Measurements from ENCODE around the gene JAK2.
"Not testable (repeated sequence)": the region's sequence is repeated elsewhere in the genome, so short reads cannot be mapped to it uniquely, and the experiment has no call there.

JAK2 gene

DNA sequence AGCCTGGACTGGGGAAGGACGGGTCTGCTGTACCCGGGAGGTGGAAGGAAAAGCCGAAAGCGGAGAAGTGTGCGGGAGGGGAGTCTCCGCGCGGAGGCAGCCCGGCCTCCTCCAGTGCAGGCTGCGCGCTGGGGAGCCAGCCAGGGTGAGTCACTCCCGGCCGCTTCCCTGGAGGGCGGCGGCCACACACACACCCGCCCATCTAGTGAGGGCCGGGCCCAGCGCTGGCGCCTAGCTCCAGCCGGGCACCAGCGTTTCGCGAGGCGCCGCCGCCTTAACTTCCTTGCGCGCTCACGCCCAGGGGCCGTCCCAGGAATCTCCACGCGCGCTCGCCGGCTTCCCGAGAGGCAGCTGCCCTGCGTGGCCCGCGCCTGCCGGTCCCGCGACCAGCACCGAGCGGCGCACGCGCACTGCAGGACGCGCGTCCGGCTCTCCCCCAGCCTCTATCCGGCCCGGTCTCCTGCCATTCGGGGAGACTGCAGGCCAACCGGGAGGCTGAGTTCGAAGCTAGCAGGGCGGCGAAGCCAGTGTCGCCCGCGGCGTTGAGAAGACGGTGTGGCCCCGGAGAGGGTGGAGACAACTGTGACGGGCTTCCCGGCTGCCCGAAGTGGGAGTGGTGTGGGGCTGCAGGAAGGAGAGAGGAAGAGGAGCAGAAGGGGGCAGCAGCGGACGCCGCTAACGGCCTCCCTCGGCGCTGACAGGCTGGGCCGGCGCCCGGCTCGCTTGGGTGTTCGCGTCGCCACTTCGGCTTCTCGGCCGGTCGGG lies at the start of gene JAK2:
JAK2 (plus strand) TSS at position 652 of the 765 bp plus-strand sequence. CDS start 36,716 bp downstream, outside the sequence.
- DNase-seq (ENCODE audit: low spot score) = peak; percentile 84

DNA sequence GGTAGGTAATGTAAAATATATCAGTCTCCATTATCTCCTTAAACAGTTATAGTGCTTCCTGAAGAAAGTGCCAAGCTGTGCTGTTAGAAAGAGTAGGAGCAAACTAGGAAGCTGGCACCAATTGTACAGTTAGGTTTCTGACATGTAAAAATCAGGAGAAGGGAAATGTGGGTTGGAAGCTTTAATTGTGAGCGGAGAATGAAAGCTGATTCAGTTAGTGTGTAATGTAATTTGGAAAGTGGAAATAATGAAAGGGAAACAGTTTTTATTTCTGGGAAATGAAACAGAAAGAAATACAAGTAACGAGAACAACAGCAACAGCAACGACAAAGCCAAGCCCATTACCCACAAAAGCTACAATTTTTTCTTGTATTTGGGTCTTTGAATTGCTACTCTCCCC lies 48.8 kb upstream of the JAK2 start:
- no peak for DNase-seq (ENCODE audit: low spot score)

DNA sequence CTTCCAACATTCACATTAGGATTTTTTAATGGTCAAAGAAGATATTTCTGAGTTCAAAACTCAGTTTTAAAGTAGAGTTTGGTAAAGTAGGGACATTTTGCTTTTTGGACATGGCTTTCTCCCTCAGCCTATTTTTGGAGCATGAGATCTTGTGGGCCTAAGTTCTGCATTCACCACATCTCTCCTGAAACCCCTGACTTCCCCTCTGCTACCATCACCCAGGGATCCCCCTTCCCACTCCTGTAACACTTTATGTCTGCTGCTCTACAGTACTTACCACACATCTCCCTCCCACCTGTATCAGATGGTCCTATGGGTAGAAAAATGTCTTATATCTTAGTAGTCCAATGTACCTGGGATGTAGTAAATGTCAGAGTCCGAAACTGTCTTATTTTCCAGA lies 48.2 kb upstream of the JAK2 start:
- DNase-seq (ENCODE audit: low spot score) = no peak

DNA sequence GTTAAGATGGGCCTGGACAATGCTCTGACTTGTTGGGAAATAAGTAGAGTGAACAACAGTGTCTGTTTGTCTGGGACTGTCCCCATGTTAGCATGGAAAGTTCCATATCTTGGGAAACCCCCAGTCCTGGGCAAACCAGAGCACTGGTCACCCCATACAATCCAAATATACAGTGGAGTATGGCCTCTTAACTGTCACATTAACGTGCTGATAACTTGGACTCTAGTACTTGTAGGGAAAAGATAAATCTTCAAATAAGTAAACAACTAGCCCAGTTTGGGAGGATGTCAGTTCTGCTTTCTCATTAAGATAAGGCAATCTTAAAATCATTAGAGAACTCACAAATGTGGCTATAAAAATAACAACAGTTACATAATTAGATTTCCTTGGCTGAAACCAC lies 47.6 kb upstream of the JAK2 start:
- DNase-seq (ENCODE audit: low spot score) = no peak

DNA sequence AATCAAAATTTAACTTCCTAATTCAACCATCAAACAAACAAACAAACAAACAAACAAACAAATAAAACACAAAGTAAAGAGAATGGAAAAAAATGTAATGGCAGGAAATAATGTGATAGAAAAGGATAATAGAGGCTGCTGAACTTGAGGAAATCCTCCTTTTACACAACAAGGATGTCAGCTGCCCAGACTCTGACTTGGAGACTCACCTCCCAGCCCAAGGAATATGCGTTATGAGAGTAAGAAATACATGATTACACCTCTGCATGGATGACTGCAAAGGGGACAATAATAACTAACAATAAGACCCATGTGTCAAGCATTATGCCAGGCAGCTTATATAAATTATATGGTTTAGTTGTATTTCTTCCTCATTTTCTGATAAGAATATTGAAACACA lies 46.6 kb upstream of the JAK2 start:
- DNase-seq (ENCODE audit: low spot score) = no peak

DNA sequence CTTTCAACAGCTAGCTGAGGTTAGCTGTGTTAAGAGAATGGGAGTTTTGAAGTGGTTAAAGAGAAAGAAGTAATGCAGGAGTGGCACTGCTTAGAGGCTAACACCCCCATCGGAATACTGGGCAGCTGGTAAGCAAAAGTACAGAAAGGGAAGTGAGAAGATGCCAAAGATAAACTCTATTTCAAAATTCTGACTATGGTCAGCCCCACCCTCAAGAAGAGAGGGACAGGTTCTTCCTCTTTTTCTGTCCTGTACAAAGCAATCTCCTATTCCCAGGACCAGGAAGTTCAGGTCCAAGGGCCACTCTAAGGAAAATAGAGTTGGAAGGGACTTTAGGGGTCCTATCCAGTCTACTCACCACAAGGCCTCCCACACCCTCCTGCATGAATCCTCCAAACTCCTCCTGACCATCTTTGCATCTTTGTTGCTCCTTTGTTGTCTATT lies 45.9 kb upstream of the JAK2 start:
- DNase-seq (ENCODE audit: low spot score) = no peak

DNA sequence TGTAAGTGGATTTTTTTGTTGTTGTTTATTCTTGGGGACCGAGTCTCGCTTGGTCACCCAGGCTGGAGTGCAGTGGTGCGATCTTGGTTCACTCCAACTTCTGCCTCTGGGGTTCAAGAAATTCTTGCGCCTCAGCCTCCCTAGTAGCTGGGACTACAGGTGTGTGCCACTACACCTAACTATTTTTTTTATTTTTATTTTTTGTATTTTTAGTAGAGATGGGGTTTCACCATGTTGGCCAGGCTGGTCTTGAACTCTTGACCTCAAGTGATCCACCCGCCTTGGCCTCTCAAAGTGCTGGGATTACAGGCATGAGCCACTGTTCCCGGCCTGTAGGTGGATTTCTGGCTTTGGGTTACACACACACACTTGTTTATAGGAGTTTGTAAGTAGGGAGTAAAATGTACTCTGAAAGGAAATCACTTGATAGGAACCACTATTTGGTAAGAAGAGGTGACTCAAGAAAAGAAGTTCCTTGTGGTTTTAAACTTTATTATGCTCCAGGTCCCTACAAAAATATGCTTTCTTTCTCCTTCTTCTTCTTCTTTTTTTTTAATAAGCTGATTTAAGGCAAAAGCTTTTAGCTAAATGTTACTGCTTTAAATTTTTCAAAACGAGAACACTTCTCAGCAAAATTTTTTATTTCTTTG lies 42.9 kb upstream of the JAK2 start:
- DNase-seq (ENCODE audit: low spot score) = not testable (repeated sequence)

DNA sequence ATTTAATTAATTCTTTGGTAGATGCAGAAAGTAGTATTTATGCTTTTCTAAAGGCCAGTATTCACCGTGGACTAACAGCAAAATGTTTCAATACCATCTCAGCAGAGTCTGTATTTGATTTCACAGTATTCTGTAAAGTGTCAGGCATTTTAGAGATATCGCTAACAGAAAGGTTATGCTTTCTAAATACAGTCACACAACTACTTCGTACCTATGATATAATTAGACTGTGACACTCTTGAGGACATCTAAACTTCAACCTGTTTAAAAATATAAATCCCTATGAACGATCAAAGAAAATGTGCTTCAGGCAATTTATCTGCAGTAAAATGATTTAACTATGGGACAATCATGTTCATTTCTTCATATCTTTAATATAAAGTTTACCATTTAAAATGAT lies 41.7 kb upstream of the JAK2 start:
- DNase-seq (ENCODE audit: low spot score) = no peak

DNA sequence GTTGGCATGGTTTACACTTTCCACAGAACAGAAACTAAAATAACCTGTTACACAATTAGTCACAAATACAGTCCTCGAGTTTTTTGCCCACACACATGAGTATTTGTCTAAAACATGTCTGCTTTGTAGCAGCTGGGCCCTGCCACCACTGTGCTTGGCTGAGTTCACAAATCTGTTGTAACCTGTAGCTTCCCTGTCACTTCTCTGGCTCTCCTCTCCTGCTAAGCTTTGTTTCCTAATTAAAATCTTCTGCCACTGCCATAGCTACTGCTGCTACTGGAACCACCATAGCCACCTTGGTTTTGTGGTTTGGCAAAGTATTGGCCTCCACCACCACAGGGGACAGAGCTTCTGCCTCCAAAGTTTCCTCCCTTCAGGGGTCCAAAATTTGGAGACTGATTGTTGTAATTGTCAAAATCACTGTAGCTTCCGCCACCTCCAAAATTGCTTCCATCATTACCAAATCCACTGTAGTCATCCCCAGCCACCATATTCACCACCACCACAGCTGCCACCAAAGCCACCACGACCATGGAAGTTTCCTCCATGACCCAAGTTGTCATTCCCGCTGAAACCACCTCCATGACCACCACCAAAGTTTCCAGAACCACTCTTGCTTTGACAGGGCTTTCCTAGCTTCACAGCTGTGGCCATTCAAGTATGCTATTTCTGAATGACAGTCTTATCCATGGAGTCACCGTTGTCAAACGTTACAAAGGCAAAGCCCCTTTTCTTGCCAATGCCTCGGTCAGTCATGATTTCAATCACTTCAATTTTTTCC lies 40.5 kb upstream of the JAK2 start:
- DNase-seq (ENCODE audit: low spot score) = not testable (repeated sequence)

DNA sequence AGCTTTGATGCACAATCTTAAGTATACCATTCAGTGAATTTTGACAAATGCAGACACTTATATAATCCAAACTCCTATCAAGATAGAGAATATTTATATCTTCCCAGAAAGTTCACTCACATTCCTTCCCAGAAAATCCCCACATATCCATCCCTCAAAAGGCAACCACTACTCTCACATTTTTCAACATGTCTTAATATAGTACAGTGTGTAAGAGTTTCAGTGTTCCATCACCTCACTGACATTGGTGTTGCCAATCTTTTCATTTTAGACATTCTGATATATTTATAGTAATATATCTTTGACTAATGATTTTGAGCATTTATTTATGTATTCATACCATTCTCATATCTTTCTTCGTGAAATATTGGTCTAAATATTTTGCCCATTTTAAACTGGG lies 38.1 kb upstream of the JAK2 start:
- no peak for DNase-seq (ENCODE audit: low spot score)

DNA sequence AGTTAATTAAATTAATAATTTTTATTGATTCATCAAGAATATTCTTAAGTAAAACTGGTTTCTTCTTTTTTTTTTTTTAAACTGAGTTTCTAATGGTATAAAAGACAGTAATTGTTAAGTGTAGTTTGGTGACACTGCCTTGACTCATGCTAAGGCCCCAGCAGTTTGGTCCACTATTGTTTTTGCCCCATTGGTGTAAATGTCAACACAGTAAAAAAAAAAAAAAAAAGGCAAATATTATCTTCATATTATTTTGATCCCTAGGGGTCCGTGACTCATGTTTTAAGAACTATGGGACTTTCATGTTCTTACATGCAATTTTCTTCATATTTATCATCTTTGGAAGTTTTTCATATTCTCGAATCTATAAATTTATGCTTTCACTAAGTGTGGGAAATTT lies 29.2 kb upstream of the JAK2 start:
- DNase-seq (ENCODE audit: low spot score) = no peak

DNA sequence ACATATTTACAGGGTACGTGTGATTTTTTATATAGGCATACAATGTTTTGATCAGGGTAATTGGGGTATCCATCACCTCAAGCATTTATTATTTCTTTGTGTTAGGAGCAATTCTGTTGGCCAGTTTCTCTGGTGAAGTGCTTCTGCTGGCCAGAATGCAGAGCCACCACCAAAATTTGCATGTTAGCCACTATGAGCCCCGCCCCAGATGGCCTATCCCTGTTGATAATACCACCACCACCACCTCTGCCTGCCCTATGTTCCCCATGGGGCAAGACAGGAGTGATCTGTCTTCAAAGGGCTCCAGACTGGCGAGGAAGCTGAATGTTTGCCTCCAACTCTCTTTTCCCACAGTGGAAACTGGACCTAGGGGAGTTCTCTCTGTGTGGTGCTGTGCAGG lies 26.0 kb upstream of the JAK2 start:
- no peak for DNase-seq (ENCODE audit: low spot score)

DNA sequence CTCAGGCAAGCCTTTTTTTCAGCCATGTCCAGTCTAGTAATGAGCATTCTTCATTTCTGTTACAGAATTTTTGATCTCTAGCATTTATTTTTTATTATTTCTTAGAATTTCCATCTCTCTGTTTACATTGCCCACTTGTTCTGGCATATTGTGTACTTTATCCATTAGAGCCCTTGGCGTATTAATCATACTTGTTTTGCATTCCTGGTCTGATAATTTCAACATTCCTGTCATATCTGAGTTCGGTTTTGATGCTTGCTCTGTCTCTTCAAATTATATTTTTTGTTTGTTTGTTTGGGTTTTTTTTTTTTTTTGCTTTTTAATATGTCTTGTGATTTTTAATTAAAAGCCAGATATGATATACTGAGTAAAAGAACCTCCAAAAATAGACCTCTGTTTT lies 23.0 kb upstream of the JAK2 start:
- DNase-seq (ENCODE audit: low spot score) = no peak

DNA sequence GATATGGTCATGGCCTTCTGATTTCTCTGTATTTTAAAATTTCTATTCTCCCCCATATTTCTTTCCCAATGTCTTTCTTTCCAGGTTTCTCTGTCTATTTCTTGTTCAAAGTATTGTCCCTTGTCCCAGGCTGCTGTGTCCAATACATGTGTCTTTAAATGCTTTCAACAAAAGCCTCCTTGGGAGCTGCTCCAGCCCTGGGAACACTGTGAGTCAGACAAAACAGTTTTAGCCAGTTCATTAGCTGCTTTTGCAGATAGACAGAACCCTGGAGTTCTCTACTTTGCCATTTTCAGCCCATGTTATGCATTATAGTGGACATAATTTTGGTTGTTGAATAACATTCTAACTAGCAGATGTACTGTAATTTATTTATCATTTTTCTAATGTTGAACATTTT lies 20.5 kb upstream of the JAK2 start:
- no peak for DNase-seq (ENCODE audit: low spot score)

DNA sequence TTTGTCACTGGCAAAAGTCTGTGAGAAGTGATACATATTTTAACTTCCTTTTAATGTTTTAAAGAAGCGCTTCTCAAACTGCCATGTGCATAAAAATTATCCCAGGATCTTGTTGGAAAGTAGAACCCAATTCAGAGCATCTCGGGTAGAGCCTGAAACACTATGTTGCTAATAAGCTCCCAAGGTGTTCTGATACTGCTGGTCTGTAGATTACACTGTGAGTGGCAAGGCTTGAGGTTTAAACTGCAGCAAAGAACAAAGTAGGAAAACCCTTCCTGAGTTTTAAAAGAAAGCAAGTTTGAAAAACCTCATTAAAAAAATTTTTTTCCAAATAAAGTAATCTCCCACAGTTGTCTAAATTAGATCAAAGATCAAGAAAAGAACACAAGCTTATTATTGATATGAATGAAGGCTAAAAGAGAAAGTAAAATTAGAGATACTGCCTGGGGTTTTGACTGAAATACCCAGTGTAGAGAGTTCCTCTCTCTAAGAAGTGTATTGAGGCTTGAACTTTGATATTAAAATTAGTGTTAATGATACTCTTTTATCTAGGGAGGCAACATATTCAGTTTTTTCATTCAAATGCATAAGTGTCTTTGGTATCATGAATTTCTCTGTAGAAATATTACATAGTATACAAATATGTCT lies 19.8 kb upstream of the JAK2 start:
- no peak for DNase-seq (ENCODE audit: low spot score)

DNA sequence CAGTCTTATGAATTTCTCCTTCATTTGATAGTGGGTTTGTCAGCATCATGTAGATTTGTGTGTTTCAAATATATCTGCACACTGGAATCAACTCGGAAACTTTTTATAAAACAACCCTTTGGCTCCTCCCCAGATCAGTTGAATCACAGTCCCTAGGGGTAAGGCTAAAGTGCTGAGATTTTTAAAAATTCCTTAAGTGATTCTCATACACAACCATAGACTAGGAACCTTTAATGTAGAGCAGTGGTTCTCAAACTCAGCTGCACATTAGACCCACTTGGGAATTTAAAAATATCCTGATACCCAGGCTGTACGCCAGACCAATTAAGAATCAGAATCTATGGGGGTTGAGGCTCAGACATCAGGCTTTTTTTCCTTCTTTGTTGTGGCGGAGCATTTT lies 17.5 kb upstream of the JAK2 start:
- no peak for DNase-seq (ENCODE audit: low spot score)

DNA sequence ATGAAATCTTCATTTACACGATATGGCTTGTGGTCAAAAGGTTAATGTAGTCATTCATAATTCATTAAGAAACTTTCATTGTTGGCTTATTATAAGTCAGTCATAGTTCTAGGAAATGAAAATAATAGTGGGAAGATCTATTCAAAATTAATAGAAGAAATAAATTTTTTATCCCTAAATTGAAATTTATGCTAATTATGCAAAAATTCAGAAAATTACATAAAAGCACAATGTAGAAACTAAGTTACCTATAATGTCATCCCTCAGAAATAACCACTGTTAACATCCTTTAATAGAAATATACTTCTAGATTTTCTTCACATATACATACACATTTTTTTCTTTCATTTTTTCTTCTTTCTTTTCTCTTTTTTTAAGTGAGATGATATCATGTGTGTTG lies 15.9 kb upstream of the JAK2 start:
- no peak for DNase-seq (ENCODE audit: low spot score)

DNA sequence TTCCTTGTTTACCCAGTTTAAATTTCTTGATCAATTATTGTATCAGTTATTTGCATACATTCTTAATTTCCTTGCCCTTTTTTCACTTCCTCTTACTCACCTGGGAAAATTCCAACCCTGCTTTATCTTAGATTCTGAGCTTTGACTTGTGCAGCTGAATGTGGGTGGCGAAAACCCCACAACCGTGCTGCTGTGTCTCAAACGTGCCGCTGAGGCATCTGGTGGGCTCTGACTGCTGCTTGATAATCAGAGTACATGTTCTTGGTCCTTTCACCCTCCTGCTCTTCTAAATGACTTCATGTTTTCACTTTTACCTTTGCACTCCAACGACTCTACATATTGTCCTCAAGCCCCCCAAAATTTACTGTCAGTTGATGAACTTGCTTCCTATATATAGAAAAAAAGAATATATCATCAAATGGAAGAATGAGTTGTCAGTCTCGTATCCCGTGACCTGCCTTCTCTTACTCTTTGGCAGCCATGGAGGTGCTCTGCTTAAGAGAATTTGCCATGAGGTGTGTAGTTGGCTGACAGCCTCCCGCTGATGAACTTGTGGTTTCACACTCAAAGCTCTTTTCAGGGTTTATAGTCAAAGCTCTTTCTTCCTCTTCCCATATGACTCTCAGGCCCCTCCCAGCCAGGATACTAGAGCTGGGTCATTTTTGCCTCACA lies 14.0 kb upstream of the JAK2 start:
- DNase-seq (ENCODE audit: low spot score) = no peak

DNA sequence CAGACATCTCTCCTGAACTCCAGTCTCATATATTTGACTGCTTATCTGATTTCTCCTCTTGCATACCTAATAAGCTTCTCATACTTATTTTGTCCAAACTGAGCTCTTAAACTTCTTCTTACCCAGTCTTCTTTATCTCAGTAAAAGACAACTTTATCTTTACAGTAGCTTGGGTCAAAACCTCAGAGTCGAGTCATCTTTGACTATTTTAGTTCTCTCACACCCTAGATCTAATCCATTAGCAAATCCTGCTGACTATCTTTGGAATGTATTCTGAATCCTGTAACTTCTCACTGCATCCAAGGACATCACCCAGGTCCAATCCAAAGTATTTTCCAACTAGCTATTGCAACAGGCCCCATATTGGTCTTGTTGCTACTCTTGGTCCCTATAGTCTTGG lies 11.8 kb upstream of the JAK2 start:
- no peak for DNase-seq (ENCODE audit: low spot score)

DNA sequence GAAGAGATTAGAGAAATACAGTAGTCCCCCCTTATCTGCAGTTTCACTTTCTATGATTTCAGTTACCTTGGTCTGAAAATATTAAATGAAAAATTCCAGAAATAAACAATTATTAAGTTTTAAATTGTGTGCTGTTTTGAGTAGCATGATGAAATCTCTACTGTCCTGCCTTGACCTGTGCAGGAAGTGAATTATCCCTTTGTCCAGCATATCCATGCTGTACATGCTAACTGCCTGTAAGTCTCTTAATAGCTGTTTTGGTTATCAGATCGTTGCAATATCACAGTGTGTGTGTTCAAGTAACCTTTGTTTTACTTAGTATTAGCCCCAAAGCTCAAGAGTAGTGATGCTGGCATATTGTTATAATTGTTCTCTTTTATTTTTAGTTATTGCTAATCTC lies 11.2 kb upstream of the JAK2 start:
- DNase-seq (ENCODE audit: low spot score) = no peak

DNA sequence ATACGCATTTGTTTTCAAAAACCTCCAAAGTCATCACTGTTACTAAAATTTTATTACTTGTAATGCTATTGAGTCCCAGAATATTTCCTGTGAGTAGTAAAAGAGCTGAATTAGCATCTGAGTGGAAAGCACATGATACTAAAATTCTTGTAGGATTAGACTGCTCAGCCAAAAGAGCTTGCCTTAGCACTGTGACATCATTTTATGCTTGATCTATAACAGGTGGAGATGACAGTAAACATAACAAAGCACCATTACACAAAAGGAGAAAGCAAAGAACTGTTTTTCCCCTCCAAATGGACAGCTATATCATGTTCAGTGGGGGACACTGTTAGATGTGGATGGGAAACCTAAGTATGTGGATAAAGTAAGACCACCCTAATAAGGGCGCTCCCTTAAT lies 5.8 kb upstream of the JAK2 start:
- DNase-seq (ENCODE audit: low spot score) = peak; percentile 12
